Body of pancreas (tissue), 4 donors: Measurements from ENCODE around the gene UMAD1. TPM values are rescaled to one million over a fixed set of nuclear protein-coding genes. Genes with fewer than 3 reads are reported as not detected.

Source experiments
- ATAC-seq: fragments of 150-250 bp; one replicate; pipeline ENCODE4 v1.9.1; 2016
- DNase-seq, 4 donors: peaks; one replicate each; pipeline ENCODE4 v3.0.0-alpha.2; 2019
- H3K27ac ChIP-seq, 4 donors: fragments of 200-600 bp; sonication (generic); 1 replicate in 3 of 4; 2 replicates in 1 of 4; pipeline versions ENCODE4 v1.5.1 to v1.6.1; 2016 to 2019; ENCODE audit warnings: mild to moderate bottlenecking in 1 of 4, mixed read lengths in 1 of 4, moderate library complexity in 1 of 4
- H3K27me3 ChIP-seq, 2 donors: fragments of 200-600 bp; sonication (generic); one replicate each; pipeline ENCODE4 v1.6.0; 2016; ENCODE audit warnings: mild to moderate bottlenecking in 1 of 2
- H3K36me3 ChIP-seq, 2 donors: fragments of 200-600 bp; sonication (generic); replicated peaks in 1 of 2; 2 replicates each; pipeline ENCODE4 v1.5.1; 2016; ENCODE audit warnings: low read depth in 2 of 2; ENCODE audit not compliant: insufficient read depth in 1 of 2
- H3K4me1 ChIP-seq: fragments of 200-600 bp; sonication (generic); one replicate; pipeline ENCODE4 v1.6.0; 2016
- H3K4me3 ChIP-seq, 2 donors: fragments of 200-600 bp; sonication (generic); 1 replicate in 1 of 2; 2 replicates in 1 of 2; pipeline ENCODE4 v1.5.1; 2016 to 2019
- H3K9me3 ChIP-seq, 3 donors: fragments of 200-600 bp; sonication (generic); 1 replicate in 2 of 3; 2 replicates in 1 of 3; pipeline ENCODE4 v1.5.1; 2016
- CTCF ChIP-seq, 7 experiments: fragments of 450-650 bp in 4 of 7; fragments of 200-600 bp in 3 of 7; sonication (generic) in 3 of 7; IDR thresholded peaks; one replicate each; pipeline ENCODE4 v1.5.1; 2016 to 2019; ENCODE audit warnings: antibody characterized with exemption in 7 of 7
- POLR2A ChIP-seq, 3 donors: fragments of 450-650 bp; IDR thresholded peaks; one replicate each; pipeline ENCODE4 v1.6.1; 2016; ENCODE audit warnings: antibody characterized with exemption in 3 of 3, mild to moderate bottlenecking in 2 of 3
- WGBS, 2 donors: methylation state at CpG; one replicate each; pipeline ENCODE4 v1.1.5; 2017; 5-methylcytosine and 5-hydroxymethylcytosine counted together
- intact Hi-C: fragments of 100-400 bp; cut with DNase I; formaldehyde crosslinking; loops from one replicate; pipeline ENCODE4 v1.15.1; 2023
- total RNA-seq, 2 donors: library from RNA; depleted of rRNA; stranded (reverse); fragments of >200 nt; gene quantifications; one replicate each; pipeline ENCODE4 v1.1.0, GENCODE V29; 2016

UMAD1 gene
- total RNA-seq, 2 donors from 2014 or later: 15.8 to 34.8 TPM

- Histone ChIP-seq H3K27me3 (no peaks in the 10 kb centered on the region), H3K4me1 (peaks cover 25% of the 10 kb centered on the region), H3K4me3 (no peak overlapping the region), H3K36me3 (no peaks in the 10 kb centered on the region), H3K27ac (peak overlapping the region in 3 of 4 donors; percentile 51 to 83 (median 56)), H3K9me3 (no peaks in the 10 kb centered on the region)
- 32 to 46% methylated on average over 2 of the region's 2 CpGs for WGBS, 2 donors
- peak; percentile 68 to 86 (median 78) for DNase-seq
- intact Hi-C loops: no loop called here
- TF ChIP-seq CTCF (IDR thresholded peaks at IDR 0.05): no peak
- no peak for TF ChIP-seq POLR2A (IDR thresholded peaks at IDR 0.05)
- ATAC-seq: peak; percentile 96
These were observed 26.6 kb downstream of the UMAD1 start for GRCh38 chr7:7667187-7667586.

GRCh38 chr7:7668706-7669105 is 28.2 kb downstream of the UMAD1 start:
- H3K9me3 ChIP-seq: no peaks in the 10 kb centered on the region
- DNase-seq: no peak
- 88 to 91% methylated on average over 1 of the region's 1 CpG for WGBS, 2 donors

GRCh38 chr7:7670490-7670889 is 29.9 kb downstream of the UMAD1 start:
- WGBS, 2 donors: 94 to 98% methylated on average over 3 of the region's 3 CpGs
- TF ChIP-seq POLR2A (IDR thresholded peaks at IDR 0.05): no peak
- no peak for TF ChIP-seq CTCF (IDR thresholded peaks at IDR 0.05)
- intact Hi-C loops: no loop called here
- H3K9me3 ChIP-seq: no peaks in the 10 kb centered on the region
- H3K36me3 ChIP-seq: no peaks in the 10 kb centered on the region
- H3K4me3 ChIP-seq: no peak overlapping the region
- H3K27me3 ChIP-seq: no peaks in the 10 kb centered on the region
- ATAC-seq (no peak), DNase-seq (no peak)
- H3K27ac ChIP-seq: no peak overlapping the region
- H3K4me1 ChIP-seq: peaks cover 14% of the 10 kb centered on the region

More at GRCh38 chr7:7668706-7669105, 28.2 kb downstream of the UMAD1 start:
- H3K36me3 ChIP-seq: no peaks in the 10 kb centered on the region
- no peaks in the 10 kb centered on the region for H3K27me3 ChIP-seq
- intact Hi-C loops: no loop called here
- H3K27ac ChIP-seq: no peak overlapping the region
- TF ChIP-seq POLR2A (IDR thresholded peaks at IDR 0.05) (no peak), CTCF (IDR thresholded peaks at IDR 0.05) (no peak)
- peaks cover 21% of the 10 kb centered on the region for H3K4me1 ChIP-seq
- no peak for ATAC-seq
- H3K4me3 ChIP-seq: no peak overlapping the region

GRCh38 chr7:7671361-7671760 is 30.8 kb downstream of the UMAD1 start:
- WGBS, 2 donors: 59 to 73% methylated on average over 3 of the region's 3 CpGs
- Histone ChIP-seq H3K27ac (no peak overlapping the region), H3K4me1 (peaks cover 14% of the 10 kb centered on the region), H3K4me3 (no peak overlapping the region), H3K9me3 (no peaks in the 10 kb centered on the region), H3K36me3 (no peaks in the 10 kb centered on the region), H3K27me3 (no peaks in the 10 kb centered on the region)
- DNase-seq (no peak), ATAC-seq (no peak)
- TF ChIP-seq POLR2A (IDR thresholded peaks at IDR 0.05): no peak
- no peak for TF ChIP-seq CTCF (IDR thresholded peaks at IDR 0.05)
- intact Hi-C loops: no loop called here

- no peak for ATAC-seq
- no peaks in the 10 kb centered on the region for H3K9me3 ChIP-seq
- H3K36me3 ChIP-seq: no peaks in the 10 kb centered on the region
- no peak for DNase-seq
- no peaks in the 10 kb centered on the region for H3K27me3 ChIP-seq
- no peak overlapping the region for H3K4me3 ChIP-seq
- intact Hi-C loops: no loop called here
- WGBS, 2 donors: 78 to 87% methylated on average over 6 of the region's 6 CpGs
- TF ChIP-seq POLR2A (IDR thresholded peaks at IDR 0.05) (no peak), CTCF (IDR thresholded peaks at IDR 0.05) (no peak)
- peaks cover 4% of the 10 kb centered on the region for H3K4me1 ChIP-seq
- H3K27ac ChIP-seq: no peak overlapping the region
These were observed 32.1 kb downstream of the UMAD1 start for GRCh38 chr7:7672545-7673239.
